Fibroblast of skin of right biceps (primary cell): ENCODE results near the gene FANK1.

Experiments
- DNase-seq: peaks from one replicate; pipeline ENCODE4 v3.0.0-alpha.2; 2013

FANK1 gene

DNA sequence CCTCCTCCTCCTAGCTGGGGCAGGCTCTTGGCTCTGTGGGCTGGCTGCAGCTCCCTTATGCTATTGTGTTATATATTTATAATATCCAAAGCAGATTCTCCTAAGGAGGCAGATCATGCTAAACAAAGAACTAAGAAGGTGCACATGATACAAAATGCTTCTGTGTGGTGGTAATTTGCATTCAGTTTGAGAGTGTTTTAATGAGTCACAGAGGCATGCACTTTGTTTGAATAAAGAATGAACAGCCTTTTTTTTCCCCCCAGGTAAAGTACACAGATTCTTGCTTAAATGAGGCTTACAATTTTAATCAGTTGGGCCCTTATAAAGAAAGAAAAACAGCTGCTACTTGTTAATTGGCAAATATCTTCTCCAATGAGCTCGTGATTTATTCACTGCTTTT is 95.0 kb downstream of the FANK1 start:
- no peak for DNase-seq

DNA sequence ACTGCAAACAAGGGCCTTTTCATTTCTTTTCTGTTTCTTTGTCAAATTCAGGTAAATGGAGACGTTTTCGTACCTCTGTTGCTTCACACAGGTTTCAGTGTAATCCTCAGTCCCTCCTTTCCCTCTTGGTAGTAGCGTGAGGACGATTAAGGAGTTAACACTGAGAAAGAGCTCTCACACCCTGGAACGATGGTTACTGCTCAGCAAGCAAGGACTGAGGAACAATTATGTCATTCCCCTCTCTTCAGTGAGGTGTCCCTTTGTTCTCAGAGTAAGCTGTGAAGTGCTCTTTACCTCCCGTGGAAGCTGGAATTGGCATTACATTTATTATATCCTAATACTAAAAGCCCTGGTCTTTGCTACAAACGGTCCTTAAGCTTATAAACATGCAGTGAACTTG is 95.9 kb downstream of the FANK1 start:
- DNase-seq, result no peak

DNA sequence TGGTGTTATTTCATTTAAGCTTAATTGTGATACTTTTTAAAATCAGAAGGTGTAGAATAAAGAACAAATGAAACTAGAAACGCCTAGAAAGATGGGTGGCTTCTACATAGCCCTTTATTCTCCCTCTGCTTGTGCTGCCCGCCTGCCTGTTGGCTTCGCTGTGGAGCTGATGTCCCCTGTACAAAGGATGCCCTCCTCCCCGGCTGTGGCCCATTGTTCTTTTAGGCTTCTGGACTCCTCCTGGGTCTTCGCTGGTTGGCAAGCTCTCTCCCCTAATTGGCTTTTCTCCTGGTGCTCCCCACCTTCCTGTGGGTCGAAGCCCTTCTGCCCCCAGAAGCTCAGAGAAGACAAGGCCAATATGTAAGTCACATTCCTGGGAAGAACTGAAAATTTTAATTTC is 98.2 kb downstream of the FANK1 start:
- DNase-seq, result no peak

DNA sequence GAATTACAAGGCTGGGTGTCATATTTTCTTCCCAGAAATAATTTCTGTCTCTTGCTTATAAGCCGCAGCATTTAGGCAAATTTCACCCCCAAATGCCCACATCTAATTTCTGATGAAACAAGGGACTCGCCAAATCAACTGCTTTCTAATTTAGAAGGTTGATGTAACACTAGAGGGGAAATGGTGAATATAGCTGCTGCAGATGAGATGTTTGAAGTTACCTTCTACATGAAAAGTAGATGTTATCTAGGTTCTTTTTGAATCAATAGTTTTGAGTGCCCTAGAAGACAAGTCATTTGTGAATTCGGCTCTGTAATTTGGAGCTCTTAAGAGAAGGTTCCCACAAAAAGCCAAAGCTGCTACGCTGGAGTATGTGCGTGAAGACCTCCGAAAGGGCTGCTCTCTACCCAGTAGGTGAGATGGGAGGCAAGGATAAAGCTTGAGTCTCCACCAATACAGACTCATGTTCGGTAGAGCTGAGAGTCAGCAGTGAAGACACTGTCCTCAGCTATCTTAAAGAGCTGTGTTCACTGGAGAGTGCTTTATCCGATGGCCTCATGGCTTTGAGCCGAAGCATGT is 99.5 kb downstream of the FANK1 start:
- no peak for DNase-seq

DNA sequence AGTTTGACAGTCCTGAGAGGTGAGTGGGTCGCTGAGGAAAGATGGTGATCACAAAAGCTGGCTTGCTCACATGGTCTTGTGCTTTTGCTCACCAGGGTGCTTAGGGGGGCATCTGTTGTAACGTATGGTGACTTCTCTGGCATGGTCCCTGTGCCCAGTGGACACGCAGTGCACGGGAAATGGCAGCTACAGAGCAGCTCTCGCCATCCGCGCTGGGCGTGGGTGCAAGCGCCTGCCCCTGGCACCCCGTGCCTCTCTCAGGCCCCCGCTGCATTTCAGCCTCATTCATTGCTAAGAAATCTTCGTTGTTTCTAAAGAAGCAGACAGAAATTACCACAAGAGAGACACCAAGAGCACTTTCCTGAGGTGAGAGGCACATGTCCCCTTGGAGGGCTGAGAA is 101.2 kb downstream of the FANK1 start:
- DNase-seq, result no peak

DNA sequence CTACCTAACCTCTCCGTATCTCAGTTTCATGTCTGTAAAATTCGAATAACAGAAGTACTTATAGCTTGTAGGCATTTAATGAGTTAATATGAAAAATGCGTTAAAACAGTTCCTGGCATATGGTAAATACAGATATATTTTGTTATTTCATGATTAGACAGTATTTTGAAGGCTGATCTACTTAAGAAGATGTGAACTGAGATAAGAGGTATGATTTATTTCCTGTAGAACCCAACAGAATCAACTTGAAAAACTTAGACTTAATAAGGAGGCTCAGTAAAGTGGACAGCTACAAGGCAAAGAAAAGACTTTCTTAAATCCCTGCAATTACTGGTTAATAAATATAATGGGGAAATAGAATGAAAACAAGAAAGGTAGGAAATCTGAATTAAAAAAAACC is 103.3 kb downstream of the FANK1 start:
- DNase-seq, result no peak

DNA sequence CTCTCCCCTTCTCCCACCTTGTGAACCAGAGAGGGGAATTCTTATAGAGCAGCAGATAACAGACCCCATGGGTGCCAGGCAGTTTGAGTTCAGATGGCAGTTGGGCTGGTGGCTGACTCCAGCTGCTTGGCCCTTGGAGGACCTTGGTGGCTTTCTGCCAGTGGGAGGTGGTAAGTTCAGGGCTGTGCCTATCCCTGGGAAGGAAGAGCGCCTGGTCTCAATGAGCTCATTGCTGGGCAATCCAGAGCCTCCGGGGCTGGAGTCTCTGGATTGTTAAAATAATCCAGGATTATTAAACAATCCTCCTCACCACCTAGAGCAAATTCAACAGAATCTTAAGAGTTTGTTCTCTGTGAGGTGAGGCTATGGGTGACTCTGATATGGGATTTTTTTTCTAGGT is 105.2 kb downstream of the FANK1 start:
- DNase-seq, result no peak

DNA sequence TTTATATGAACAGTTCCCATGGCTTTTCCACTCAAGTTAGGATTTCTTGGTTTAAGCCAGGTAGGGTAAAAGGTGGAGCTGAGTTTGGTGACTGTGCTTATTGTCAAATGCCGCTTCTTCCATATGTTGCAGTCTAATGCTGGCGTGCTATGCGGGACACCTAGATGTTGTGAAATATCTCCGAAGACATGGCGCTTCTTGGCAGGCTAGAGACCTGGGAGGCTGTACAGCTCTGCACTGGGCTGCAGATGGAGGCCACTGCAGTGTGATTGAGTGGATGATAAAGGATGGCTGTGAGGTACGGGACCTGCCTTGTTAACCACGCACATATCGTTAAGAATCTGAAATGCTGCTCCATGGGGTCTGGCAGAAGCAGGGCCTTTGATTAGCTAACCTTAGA is 108.4 kb downstream of the FANK1 start:
- DNase-seq, result no peak

DNA sequence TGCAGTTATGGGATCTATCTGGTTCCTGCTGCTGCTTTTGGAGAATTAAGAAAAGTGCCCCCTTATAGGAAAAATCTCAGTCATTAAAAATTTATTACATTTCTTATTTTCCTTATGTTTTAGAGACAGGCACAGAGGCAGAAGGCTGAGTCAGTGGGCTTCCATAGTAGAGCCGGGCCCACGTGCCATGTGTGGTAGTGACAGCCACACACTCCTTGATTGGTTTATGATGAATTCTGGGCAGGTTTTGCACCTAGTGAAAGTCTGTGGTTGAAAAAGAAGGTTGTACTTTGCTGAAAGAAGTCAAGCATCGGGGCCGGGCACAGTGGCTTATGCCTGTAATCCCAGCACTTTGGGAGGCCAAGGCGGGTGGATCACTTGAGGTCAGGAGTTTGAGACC is 109.9 kb downstream of the FANK1 start:
- no peak for DNase-seq

DNA sequence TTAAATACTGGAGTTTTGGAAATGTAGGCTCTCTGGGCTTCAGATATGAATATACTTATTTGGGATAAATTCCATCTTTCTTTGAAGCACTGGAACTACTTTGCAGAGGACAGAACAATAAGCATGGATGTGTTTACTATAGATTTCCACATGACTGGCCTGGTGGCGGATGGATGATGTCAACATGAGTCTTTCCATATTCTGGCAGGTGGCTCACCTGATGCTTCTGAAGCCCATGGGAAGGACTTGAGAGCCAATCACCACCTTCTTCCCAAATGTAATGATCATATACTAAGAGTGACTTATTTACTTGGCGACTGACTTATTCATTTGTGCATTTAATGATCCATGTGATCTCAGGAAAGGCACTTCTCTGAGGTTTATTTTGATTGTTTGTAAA is 110.5 kb downstream of the FANK1 start:
- no peak for DNase-seq

DNA sequence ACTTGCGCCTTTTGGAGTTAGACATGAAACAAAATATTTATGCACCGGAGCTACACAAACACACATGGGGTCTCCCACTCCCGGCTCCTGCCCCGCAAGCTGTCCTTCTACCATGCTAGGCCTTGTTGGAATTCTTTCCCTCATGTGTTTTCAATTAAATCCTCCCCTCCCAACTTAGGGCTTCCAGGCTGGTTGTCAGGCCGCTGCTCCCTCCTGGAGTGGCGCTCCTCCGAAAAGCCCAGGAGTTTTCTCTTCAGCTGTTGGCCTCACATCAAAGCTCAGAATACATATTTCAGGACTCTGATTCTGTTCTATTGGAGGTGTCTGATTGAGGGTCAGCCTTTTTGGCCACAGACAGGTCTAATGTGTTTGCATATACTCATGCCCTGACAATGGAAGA is 113.3 kb downstream of the FANK1 start:
- peak; percentile 41 for DNase-seq

DNA sequence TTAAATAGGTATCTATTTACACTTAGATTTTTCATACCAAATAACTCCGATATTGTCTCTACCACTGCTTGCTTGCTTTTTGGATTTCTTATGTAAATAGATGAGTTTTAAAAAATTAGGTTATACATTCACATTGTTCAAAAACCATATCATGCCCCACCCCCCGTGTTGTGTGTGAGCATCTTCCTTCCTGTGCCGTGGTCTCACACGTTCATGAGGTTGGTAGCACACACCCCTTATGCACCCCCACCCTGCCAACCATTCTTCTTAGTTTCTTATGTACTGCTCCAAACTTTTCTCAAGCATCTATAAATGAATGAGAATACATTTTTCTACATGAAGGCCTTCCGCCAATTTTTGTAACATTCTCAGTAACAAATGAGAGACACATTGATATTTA is 115.6 kb downstream of the FANK1 start:
- no peak for DNase-seq

DNA sequence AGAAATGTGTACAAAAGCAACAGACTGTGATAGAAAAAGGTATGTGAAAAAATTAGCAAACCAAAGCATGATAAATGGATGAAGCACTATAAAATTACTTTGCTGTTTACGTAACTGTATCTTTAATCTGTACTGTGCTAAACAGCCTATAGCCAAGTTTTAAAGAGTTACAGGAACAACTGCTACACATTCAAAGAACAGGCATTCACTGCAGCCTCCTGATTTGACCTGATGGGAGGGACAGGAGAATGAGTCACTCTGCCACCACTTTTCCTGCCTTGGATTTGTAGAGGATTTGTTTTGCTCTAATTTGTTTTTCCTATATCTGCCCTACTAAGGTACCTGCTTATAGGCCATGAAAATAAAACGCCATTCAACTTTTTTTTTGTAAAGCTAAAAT is 116.1 kb downstream of the FANK1 start:
- DNase-seq, result peak; percentile 26

DNA sequence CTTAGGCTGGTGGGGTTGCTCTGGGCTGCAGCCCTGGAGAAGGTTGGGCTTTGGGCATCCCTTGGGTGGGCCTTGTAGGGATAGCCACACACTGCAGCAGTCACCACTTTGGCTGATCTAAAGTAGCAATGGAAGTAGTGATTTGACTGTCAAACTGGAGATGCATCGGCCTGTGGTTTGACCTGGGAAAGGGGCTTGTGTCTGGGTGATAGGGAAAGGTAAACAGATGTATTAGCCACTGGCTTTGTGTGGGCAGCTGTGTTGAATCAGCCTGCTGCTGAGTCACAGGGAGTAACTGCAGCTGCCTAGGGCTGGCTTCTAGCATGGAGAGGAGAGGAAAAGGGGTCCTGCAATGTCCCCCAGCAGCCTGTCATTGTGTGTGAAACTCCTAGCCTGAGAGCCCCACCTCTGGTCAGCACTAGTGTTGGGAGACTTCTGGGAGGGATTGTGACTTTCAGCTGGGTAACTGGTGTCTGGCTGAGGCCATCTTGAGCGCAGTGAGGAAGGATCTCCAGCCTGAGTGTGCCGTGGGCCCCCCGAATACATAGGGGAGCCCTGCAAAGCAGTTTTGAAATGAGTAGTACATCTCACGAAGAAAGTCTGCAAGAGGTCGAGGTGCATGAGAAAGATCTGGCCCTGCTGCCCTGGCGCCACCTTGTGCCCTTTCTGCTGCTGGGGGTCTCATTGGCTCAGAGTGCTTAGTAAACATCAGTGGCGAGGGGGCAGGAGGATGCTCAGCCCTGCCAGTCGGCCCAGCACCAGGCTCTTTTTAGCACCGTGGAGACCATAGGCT is 117.3 kb downstream of the FANK1 start:
- peak; percentile 81 for DNase-seq

DNA sequence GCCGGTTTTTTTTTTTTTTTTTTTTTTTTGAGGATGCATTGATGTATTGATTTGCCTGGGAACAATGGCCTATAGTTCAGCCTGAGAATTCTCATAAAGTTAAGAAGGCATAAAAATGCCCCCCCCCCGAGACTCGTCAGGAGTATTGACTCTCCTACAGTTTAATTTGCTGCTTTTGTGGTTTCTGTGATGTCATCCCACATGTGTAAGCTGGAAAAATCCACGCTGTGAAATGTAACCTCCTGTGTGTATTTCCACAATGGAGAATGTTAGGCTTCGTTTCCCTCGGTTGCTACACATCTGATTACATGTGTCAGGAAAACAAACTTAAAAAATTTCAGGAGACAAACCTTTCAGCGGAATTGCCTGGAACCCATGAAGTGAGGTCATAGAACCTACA is 117.9 kb downstream of the FANK1 start:
- peak; percentile 75 for DNase-seq

DNA sequence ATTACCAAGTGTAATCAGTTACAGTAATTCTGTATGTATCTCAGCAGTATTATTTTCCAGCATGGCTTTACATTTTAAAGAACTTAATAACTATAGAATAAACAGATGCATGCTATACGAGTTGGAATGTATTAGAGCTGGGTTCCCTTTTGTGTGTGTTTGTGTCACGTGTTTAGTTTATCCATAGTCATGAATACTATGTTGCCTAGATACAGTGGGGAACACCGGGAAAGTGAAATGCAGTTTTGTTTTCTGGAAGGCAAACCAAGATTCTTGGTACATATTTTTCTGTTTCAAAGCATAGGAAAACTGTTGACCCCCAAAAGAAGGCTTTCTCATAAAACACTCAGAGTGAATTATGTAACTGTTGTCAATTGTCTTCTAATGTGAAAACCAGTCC is 119.0 kb downstream of the FANK1 start:
- no peak for DNase-seq

DNA sequence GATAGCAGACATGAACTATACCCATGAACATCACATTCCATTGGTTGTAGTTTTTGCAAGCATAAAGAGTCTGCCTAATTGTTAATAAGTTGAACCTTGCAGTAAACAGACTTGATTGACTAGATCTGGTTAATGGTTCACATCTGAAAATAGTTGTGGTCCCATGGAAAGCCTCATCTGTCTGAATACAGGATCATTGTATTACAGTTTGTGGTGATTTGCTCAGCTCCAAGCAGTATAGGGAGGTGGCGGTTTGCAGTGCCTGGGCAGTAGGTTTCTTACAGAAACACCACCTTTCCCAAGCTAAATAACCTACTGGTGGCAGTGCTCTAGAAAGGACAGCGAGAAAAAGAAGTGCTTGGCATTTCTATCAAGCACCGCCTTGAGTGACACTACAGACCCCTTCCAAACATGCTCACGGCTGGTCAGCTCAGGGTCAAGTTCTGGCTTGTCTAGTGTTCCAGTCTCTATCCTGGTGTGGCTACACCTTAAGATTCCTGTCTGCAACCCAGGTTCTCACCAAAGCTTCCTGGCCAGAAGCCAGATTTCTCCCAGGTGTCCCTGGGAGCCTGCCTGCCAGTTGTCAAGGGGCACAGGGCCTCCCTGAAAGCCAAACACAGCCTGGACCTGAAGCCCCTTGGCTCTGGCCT is 119.9 kb downstream of the FANK1 start:
- no peak for DNase-seq

DNA sequence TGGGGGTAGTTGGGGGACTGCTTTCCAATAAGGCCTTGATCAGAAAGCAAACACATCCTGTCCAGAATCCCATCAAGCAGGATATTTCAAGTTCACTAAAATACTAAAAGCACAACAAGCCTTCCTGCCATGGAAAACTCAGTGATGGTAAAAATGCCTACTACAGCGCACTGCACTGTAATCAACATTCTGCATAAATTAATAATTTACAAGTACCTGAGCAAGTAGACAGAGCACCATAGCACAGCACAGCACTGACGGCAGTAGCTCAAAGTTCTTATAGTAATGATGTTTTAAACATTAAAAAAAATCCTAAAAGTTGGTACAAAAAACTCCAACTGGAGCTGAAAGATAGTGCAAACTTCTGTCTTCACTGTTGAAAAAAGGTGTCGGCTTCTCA is 120.5 kb downstream of the FANK1 start:
- DNase-seq, result no peak

DNA sequence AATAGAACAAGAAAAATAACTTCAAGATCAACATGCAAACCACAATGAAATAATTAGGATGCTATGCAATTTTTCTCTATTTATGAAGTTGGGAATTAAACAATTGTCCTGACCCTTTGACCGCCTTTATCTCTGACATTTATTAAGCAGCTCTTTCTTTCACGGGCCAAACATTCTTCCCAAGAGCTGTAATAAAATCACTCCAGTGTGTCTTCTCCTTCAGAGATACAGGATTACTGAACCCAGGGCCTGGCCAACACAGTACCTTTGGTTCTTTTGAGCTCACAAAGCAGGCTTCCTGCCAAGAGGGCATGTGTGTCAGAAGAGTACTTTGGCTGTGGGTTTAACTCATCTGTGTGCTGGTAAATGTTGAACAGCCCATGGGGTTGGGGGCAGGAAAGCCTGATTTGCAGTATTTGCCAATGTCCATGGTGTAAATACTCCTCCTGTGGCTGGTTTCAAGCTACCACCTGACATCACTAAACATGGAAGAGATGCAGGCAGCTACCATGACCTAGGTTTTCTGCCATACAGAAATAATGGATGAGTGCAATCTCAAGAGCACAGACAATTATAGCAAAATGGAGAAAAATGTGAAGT is 121.7 kb downstream of the FANK1 start:
- peak; percentile 32 for DNase-seq

DNA sequence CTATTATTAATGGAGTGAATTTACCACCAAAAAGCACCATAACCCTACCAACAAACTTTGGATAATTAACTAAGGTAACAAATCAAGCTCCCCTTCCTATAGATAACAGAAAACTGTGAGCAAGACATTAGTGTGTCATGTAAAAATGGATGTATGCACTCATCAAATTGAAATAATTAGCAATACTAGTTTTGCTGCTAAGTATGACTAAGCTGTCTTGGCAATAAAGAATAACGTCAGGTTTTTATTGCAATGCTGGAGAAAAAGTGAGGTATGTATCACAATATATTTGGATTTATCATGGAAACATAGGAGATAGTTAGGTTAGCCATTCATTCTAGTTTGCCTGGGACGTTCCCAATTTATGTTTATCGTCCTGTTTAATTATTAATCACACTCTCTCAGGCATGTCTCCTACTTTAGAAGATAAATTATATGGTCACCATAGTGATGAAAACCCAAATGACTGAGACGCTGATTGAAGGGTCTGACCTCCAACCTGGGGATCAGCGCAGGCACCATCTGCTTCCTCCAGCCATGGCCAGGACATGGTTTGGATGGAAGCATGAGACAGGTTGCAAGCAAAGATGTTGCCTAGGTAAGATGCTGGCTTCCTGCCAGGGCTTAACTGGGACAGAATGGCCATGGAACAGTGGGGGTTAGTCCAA is 125.6 kb downstream of the FANK1 start:
- no peak for DNase-seq

DNA sequence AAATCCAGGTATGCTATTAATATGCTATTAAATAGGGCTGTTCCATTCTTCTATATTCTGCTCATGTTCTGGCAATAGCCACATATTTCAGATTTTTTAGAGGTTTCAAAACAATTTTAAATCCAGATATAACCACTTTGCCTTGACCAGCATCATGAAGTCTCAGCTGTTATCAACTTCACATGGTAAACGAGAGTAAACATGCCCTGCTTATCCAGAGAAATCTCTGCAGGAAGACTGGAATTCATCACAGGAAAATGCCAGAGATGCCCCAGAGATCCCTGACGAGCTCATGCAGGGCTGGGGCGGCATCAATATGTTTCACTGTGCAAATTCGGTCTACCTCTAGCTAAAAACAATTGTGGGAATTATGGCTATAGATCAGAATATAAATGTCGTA is 126.5 kb downstream of the FANK1 start:
- no peak for DNase-seq

DNA sequence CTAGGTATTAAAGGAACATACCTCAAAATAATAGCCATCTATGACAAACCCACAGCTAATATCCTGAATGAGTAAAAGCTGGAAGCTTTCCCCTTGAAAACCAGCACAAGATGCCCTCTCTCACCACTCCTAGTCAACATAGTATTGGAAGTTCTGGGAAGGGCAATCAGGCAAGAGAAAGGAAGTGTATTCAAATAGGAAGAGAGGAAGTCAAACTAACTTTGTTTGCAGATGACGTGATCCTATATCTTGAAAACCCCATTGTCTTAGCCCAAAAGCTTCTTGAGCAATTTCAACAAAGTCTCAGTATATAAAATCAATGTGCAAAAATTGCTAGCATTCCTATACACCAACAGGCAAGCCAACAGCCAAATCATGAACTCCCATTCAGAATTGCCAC is 131.3 kb downstream of the FANK1 start:
- DNase-seq, result no peak

DNA sequence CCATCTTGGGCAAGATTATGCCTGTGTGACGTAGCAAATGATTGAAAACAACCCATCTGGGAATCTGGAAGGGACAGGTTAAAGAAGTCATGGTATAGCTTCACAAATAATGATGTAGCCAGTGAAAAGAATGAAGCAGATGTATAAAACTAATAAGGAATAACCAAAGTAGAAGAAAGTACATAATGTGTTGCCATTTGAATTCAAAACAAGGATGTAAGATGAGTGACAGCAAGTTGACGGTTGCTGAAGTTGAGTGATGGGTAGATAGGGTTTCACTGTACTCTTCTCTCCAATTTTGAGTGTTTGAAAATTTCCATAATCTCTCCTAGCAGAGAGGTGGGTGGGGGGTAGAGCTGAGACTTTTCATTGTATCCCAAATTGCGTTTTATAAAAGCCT is 133.6 kb downstream of the FANK1 start:
- DNase-seq, result no peak

DNA sequence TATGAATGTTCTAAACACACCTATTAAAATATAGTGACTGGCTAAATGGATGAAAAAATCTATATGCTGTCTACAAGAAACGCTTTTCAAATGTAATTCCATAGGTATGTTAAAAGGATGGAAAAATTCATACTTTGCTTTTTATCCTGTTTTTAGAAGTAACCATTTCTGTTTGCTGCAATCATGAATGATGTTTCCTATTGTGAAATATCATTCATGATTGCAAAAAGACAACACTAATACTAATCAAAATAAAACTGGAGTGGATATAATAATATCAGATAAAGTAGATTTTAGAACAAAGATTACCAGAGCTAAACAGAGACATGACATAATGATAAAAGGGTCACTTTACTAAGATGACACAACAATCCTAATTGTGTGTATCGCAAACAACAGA is 138.2 kb downstream of the FANK1 start:
- DNase-seq, result no peak
